ENCODE results near the gene KLK5. TPM values are rescaled to one million over a fixed set of nuclear protein-coding genes. Genes with fewer than 3 reads are reported as not detected.

The KLK5 gene
- total RNA-seq, 1 experiment from 2014 or later: not detected

Other genes with a start within 250 kb of the KLK5 start
- gene SHANK1, start 233.2 kb downstream of the KLK5 start, total RNA-seq (2014; rRNA removed; shearing (Covaris generic)): 9.3 and 10.5 TPM in 2 replicates
- 163 and 168 TPM in 2 replicates for gene CLEC11A, start 229.7 kb downstream of the KLK5 start, total RNA-seq (2014; rRNA removed; shearing (Covaris generic))
- gene GPR32, start 182.6 kb downstream of the KLK5 start, total RNA-seq (2014; rRNA removed; shearing (Covaris generic)): not detected in 2 replicates
- gene ACP4, start 162.6 kb downstream of the KLK5 start, total RNA-seq (2014; rRNA removed; shearing (Covaris generic)): not detected in 2 replicates
- not detected in 2 replicates for gene KLK1, start 129.3 kb downstream of the KLK5 start, total RNA-seq (2014; rRNA removed; shearing (Covaris generic))
- not detected in 2 replicates for gene KLK15, start 119.5 kb downstream of the KLK5 start, total RNA-seq (2014; rRNA removed; shearing (Covaris generic))
- gene KLK3, start 98.1 kb downstream of the KLK5 start, total RNA-seq (2014; rRNA removed; shearing (Covaris generic)): not detected in 2 replicates
- not detected in 2 replicates for gene KLK2, start 79.6 kb downstream of the KLK5 start, total RNA-seq (2014; rRNA removed; shearing (Covaris generic))
- not detected in 2 replicates for gene KLK4, start 41.6 kb downstream of the KLK5 start, total RNA-seq (2014; rRNA removed; shearing (Covaris generic))
- gene KLK6, start 16.6 kb upstream of the KLK5 start, total RNA-seq (2014; rRNA removed; shearing (Covaris generic)): 0.20 TPM in 1 of 2 replicates, not detected in the other
- gene KLK7, start 30.9 kb upstream of the KLK5 start, total RNA-seq (2014; rRNA removed; shearing (Covaris generic)): not detected in 2 replicates
- gene KLK8, start 48.6 kb upstream of the KLK5 start, total RNA-seq (2014; rRNA removed; shearing (Covaris generic)): not detected in 2 replicates
- not detected in 2 replicates for gene KLK10, start 66.7 kb upstream of the KLK5 start, total RNA-seq (2014; rRNA removed; shearing (Covaris generic))
- gene KLK11, start 73.6 kb upstream of the KLK5 start, total RNA-seq (2014; rRNA removed; shearing (Covaris generic)): not detected in 2 replicates
- gene KLK12, start 82.0 kb upstream of the KLK5 start, total RNA-seq (2014; rRNA removed; shearing (Covaris generic)): not detected in 2 replicates
- gene KLK13, start 112.1 kb upstream of the KLK5 start, total RNA-seq (2014; rRNA removed; shearing (Covaris generic)): not detected in 2 replicates
- not detected in 2 replicates for gene KLK14, start 129.8 kb upstream of the KLK5 start, total RNA-seq (2014; rRNA removed; shearing (Covaris generic))
- 26.5 and 32.3 TPM in 2 replicates for gene CTU1, start 155.4 kb upstream of the KLK5 start, total RNA-seq (2014; rRNA removed; shearing (Covaris generic))
- 0.67 and 1.4 TPM in 2 replicates for gene SIGLEC9, start 171.9 kb upstream of the KLK5 start, total RNA-seq (2014; rRNA removed; shearing (Covaris generic))
- gene SIGLEC7, start 189.3 kb upstream of the KLK5 start, total RNA-seq (2014; rRNA removed; shearing (Covaris generic)): not detected in 2 replicates